ENCODE results near the gene MIGA2.

Gene MIGA2

DNA sequence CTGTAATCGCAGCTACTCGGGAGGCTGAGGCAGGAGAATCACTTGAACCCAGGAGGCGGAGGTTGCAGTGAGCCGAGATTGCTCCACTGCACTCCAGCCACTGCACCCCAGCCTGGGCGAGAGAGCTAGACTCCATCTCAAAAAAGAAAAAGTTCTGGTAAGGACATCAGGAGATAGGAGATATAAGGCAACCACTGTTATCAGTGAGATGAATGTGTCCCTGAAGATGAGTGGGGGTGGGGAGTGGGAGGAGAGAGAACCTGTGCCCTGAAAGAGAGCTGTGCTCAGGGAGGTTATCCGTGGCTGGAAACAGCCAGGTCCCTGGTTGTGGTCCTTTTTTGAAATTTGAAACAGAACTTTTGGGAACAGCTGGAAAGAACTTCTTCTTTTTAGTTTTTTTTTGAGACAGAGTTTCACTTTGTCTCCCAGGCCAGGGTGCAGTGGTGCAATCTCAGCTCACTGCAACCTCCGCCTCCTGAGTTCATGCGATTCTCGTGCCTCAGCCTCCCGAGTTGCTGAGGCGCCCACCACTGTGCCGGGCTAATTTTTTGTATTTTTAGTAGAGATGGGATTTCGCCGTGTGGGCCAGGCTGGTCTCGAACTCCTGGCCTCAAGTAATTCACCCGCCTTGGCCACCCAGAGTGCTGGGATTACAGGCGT is 77.3 kb downstream of the MIGA2 start:
- DNase-seq (ENCODE audit: low read depth in 2 of 3, low spot score in 1 of 3) = no peak

GRCh38 chr9:129118799-129119198 is 82.4 kb downstream of the MIGA2 start:
- no peak for DNase-seq (ENCODE audit: low read depth in 2 of 3, low spot score in 1 of 3)

- DNase-seq (ENCODE audit: low read depth in 2 of 3, low spot score in 1 of 3) = no peak
Observed at GRCh38 chr9:129121483-129121882, 85.1 kb downstream of the MIGA2 start.

All from stimulated activated CD4-positive, alpha-beta T cell treated with anti-CD3 and anti-CD28 coated beads, Interleukin-12 subunit alpha, Interleukin-12 subunit beta, amount 100 ng/mL, for 48 hours (primary cell).